DOHH2 (cell line): ENCODE results near the gene COL25A1.

ENCODE experiments used
- H3F3A ChIP-seq: fragments of 200-600 bp; sonication (generic), shearing (Covaris generic); 2 replicates; pipeline ENCODE4 v1.6.0; 2016; ENCODE audit warnings: antibody characterized with exemption, mild to moderate bottlenecking; ENCODE audit not compliant: control insufficient read depth, insufficient read depth
- H3K27ac ChIP-seq: fragments of 200-600 bp; sonication (generic); 2 replicates; pipeline ENCODE4 v1.5.1; 2014; ENCODE audit warnings: low read depth, mild to moderate bottlenecking, low read length, moderate library complexity
- H3K27me3 ChIP-seq: fragments of 200-600 bp; sonication (generic); 2 replicates; pipeline ENCODE4 v1.6.1; 2014; ENCODE audit warnings: mild to moderate bottlenecking, low read length, mixed read lengths; ENCODE audit not compliant: control insufficient read depth
- H3K36me3 ChIP-seq: fragments of 200-600 bp; sonication (generic); 2 replicates; pipeline ENCODE4 v1.6.1; 2014; ENCODE audit warnings: mild to moderate bottlenecking, low read length, moderate library complexity, mixed read lengths; ENCODE audit not compliant: control insufficient read depth
- H3K4me1 ChIP-seq: fragments of 200-600 bp; sonication (generic); 2 replicates; pipeline ENCODE4 v1.6.1; 2014; ENCODE audit warnings: mild to moderate bottlenecking, low read length, mixed read lengths; ENCODE audit not compliant: control insufficient read depth
- H3K4me2 ChIP-seq: fragments of 200-600 bp; sonication (generic); 2 replicates; pipeline ENCODE4 v1.6.0; 2014; ENCODE audit warnings: mild to moderate bottlenecking, low read length, moderate library complexity
- H3K4me3 ChIP-seq: fragments of 200-600 bp; sonication (generic); 2 replicates; pipeline ENCODE4 v1.5.1; 2014; ENCODE audit warnings: mild to moderate bottlenecking, low read length, mixed read lengths
- H3K79me2 ChIP-seq: fragments of 200-600 bp; sonication (generic); 2 replicates; pipeline ENCODE4 v1.6.1; 2014; ENCODE audit warnings: mild to moderate bottlenecking, low read length, mixed read lengths; ENCODE audit not compliant: control insufficient read depth
- H3K9me2 ChIP-seq: fragments of 200-600 bp; sonication (generic); replicated peaks from 2 replicates; pipeline ENCODE4 v1.6.1; 2014; ENCODE audit warnings: mild to moderate bottlenecking, low read length, mixed read lengths; ENCODE audit not compliant: control insufficient read depth
- H3K9me3 ChIP-seq: fragments of 200-600 bp; sonication (generic); 2 replicates; pipeline ENCODE4 v1.6.1; 2014; ENCODE audit warnings: antibody characterized with exemption, low read length, mixed read lengths; ENCODE audit not compliant: control insufficient read depth, insufficient read depth
- H4K20me1 ChIP-seq: fragments of 200-600 bp; sonication (generic); 2 replicates; pipeline ENCODE4 v1.6.0; 2014; ENCODE audit warnings: low read depth, mild to moderate bottlenecking, antibody characterized with exemption, low read length, moderate library complexity; ENCODE audit not compliant: control insufficient read depth, insufficient read depth
- EZH2phosphoT487 ChIP-seq: fragments of 200-600 bp; sonication (generic); IDR thresholded peaks from 2 replicates; pipeline ENCODE4 v1.6.1; 2017; ENCODE audit warnings: borderline replicate concordance, mild to moderate bottlenecking, antibody characterized with exemption, low read length, moderate library complexity, mixed read lengths
- TF ChIP-seq, protein P1 (sequence below): fragments of 200-600 bp; sonication (generic); IDR thresholded peaks from one replicate; pipeline ENCODE4 v1.5.1; 2014; ENCODE audit warnings: antibody characterized with exemption, mild to moderate bottlenecking, low read depth, low read length; ENCODE audit not compliant: poor library complexity, severe bottlenecking

The COL25A1 gene

DNA sequence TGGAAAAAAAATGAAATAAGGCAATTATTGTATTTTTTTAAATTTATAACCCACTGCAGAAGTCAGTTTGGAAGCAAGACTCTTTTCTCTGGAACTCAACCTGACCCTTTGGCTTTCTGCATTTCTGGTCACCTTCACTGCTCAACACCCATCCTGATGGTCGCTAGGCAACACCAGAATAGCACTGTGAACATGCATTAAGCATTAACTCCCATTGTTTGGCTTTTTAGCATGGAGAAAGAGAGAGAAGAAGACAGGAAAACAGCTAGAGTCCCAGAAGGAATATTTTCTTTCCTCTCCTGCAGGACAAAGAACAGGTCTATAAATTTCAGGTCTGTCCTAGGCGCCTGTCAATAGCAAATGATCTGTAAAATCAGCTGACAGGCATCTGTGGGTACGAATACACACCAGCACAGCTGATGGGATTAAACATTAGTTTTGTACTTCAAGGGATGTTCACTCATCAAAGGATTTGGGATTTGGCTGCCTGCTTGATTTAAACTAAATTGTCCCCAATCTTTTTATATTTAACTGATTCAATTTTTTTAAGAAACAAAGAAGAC is 402.4 kb downstream of the COL25A1 start:
- Histone ChIP-seq H3K4me1 (no peaks in the 10 kb centered on the region), H4K20me1 (no peaks in the 10 kb centered on the region), H3F3A (no peaks in the 10 kb centered on the region), H3K9me2 (no peaks in the 10 kb centered on the region), H3K27ac (no peak overlapping the region), H3K9me3 (no peaks in the 10 kb centered on the region), H3K27me3 (peaks cover 4% of the 10 kb centered on the region), H3K36me3 (no peaks in the 10 kb centered on the region), H3K79me2 (no peaks in the 10 kb centered on the region), H3K4me2 (no peak overlapping the region), H3K4me3 (no peak overlapping the region)
- TF ChIP-seq, protein P1, sequence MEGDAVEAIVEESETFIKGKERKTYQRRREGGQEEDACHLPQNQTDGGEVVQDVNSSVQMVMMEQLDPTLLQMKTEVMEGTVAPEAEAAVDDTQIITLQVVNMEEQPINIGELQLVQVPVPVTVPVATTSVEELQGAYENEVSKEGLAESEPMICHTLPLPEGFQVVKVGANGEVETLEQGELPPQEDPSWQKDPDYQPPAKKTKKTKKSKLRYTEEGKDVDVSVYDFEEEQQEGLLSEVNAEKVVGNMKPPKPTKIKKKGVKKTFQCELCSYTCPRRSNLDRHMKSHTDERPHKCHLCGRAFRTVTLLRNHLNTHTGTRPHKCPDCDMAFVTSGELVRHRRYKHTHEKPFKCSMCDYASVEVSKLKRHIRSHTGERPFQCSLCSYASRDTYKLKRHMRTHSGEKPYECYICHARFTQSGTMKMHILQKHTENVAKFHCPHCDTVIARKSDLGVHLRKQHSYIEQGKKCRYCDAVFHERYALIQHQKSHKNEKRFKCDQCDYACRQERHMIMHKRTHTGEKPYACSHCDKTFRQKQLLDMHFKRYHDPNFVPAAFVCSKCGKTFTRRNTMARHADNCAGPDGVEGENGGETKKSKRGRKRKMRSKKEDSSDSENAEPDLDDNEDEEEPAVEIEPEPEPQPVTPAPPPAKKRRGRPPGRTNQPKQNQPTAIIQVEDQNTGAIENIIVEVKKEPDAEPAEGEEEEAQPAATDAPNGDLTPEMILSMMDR, result no peak
- no peak for TF ChIP-seq EZH2phosphoT487

DNA sequence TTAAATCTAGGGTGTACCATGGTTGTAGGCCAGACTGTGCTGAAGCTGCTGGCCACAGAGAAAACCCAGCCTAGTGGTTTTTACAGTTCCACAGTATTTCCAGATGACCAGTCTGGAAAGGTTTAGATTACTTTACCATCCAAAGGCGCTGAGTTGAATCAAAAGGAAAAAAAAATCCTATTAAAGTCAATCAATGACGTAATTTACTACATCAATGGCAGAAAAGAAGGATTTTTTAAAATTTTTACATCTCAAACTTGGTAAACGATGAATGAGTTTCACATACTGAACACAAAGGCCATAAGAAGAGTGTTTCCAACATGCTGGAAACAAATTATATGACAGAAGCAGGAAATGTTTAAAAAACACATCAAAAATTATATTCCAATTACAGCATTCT is 409.0 kb downstream of the COL25A1 start:
- Histone ChIP-seq H4K20me1 (no peaks in the 10 kb centered on the region), H3K27ac (no peak overlapping the region), H3K79me2 (no peaks in the 10 kb centered on the region), H3K36me3 (no peaks in the 10 kb centered on the region), H3F3A (no peaks in the 10 kb centered on the region), H3K9me2 (no peaks in the 10 kb centered on the region), H3K27me3 (no peaks in the 10 kb centered on the region), H3K4me1 (no peaks in the 10 kb centered on the region), H3K9me3 (no peaks in the 10 kb centered on the region), H3K4me2 (no peak overlapping the region), H3K4me3 (no peak overlapping the region)
- TF ChIP-seq, protein P1, result no peak
- no peak for TF ChIP-seq EZH2phosphoT487

DNA sequence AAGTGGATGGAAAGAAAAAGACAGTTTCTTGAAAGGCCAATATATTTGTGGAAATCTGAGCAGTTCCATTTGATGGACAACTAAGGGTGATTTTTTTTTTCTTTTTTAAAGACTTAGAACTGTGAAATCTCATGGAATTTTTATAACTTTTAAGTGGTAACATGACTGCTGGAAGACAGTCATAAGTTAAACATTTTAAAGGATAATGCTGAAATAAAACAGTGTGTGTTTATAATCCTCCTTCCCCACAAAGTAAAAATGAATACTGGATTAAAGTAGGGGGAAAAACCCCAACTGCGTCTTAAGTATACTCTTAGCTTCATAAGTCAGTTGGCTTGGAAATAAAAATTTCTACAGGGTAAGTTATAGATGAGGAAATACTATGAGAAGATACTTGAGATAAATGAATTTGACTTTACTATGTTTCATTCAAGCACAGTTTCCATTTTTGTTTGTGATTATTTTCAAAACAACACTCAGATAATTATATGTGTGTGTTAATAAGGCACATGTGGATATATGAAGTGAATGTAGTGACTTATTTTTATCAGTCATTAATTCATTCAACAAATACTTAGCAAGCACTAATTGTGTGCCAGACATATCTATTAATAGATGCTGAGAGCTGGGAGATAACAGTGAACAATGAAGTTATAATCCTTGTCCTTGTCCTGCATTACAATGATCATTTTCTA is 410.4 kb downstream of the COL25A1 start:
- Histone ChIP-seq H3K4me1 (no peaks in the 10 kb centered on the region), H3K9me3 (no peaks in the 10 kb centered on the region), H3K27ac (no peak overlapping the region), H3K4me2 (no peak overlapping the region), H3K36me3 (no peaks in the 10 kb centered on the region), H3K4me3 (no peak overlapping the region), H3K79me2 (no peaks in the 10 kb centered on the region), H3F3A (no peaks in the 10 kb centered on the region), H3K27me3 (no peaks in the 10 kb centered on the region), H3K9me2 (no peaks in the 10 kb centered on the region), H4K20me1 (no peaks in the 10 kb centered on the region)
- TF ChIP-seq, protein P1, result no peak
- TF ChIP-seq EZH2phosphoT487, result no peak
